Skeletal muscle cell (primary cell): ENCODE measurements around the gene HOXA2.

Source experiments
- DNase-seq: peaks from one replicate; pipeline ENCODE4 v3.0.0-alpha.2; 2010; ENCODE audit warnings: low read depth
- H3K4me3 ChIP-seq: 2 replicates; pipeline ENCODE4 v1.5.1; 2011; ENCODE audit warnings: low read depth, mild to moderate bottlenecking, control low read depth, low read length, moderate library complexity

Gene HOXA2

DNA sequence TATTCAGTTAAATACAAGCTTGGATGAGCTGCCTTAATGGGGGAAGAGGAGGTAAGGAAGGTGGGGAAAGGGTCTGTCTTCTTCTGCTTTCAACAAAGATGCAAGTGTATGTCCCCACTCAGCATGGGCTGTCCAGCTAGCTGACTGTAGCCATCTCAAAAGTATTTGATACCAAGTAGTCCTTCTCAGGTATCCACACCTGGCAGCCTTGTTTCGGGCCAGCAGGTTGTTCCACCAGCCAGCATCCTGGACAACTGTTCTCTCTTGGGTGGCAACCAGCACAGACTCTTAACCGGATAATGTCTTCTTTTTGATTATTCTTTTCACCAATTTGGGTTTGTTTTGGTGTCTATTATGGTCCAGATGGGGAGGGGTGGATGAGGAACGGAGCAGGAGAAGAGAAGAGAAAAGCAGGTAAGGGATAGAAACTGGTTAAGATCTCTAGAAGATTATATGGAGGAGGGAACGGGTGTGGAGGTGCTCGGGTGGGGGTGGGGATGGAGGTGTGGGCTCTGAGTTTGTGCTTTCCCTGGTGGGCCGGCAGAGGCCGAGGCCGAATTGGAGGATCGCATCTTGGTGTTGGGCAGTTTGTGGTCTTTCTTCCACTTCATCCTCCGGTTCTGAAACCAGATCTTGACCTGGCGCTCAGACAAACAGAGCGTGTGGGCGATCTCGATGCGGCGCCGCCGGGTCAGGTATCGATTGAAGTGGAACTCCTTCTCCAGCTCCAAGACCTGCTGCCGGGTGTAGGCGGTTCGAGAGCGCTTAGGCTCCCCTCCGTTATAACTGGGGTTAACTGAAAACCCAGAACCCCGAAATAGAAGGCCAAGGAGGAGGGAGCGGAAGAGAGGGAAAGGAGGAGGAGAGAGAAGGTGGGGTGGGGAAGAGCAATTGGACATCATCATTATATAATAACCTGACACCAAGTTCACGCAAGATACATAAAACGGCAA is 26.6 kb upstream of the HOXA2 start:
- DNase-seq, result no peak
- no peak overlapping the region for H3K4me3 ChIP-seq

- no peak for DNase-seq
- H3K4me3 ChIP-seq, result no peak overlapping the region
Measured at GRCh38 chr7:27128034-27128433, 25.6 kb upstream of the HOXA2 start.

DNA sequence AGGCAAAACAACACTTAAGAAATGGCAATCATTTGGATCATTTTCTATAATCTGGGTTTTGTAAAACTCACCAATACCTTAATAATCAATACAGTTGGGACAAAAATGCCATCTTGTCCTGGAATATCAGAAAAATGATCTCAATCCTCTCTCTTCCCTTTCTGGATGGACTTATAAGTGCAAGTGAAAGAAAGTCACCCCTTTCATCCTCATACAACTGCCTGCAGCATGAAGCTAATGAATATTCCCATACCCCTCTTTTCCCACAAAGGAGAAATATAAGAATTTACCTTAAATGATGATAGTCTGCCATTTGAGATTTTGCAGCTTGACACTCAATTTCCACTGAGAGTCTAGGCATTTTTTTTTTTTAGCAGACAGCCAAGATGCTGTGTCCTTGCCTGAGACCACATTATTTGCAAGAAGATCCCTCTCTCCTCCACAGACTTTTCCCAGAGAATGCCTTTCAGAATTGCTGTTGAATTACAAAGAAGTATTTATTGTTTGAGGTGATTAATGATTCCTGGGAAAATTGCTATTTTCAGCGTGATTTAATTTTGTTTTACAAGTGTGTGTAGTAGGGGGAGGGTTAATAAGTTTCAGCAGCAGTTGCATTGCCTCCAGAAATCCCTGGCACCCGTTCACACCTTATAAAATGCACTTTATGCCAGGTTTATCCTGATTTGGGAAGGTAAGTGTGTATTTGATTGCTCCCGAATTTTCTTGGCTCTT is 24.3 kb upstream of the HOXA2 start:
- DNase-seq, result no peak
- no peak overlapping the region for H3K4me3 ChIP-seq

- no peak for DNase-seq
- no peak overlapping the region for H3K4me3 ChIP-seq
Measured at GRCh38 chr7:27125986-27126394, 23.5 kb upstream of the HOXA2 start.

- no peak for DNase-seq
- no peak overlapping the region for H3K4me3 ChIP-seq
Measured at GRCh38 chr7:27124902-27125689, 22.6 kb upstream of the HOXA2 start.

GRCh38 chr7:27124096-27124901 is 21.8 kb upstream of the HOXA2 start:
- DNase-seq, result no peak
- no peak overlapping the region for H3K4me3 ChIP-seq

GRCh38 chr7:27123477-27124053 is 21.1 kb upstream of the HOXA2 start:
- no peak for DNase-seq
- H3K4me3 ChIP-seq, result no peak overlapping the region

- DNase-seq, result no peak
- no peak overlapping the region for H3K4me3 ChIP-seq
Measured at GRCh38 chr7:27123007-27123476, 20.6 kb upstream of the HOXA2 start.

GRCh38 chr7:27122077-27122910 is 19.8 kb upstream of the HOXA2 start:
- no peak overlapping the region for H3K4me3 ChIP-seq

GRCh38 chr7:27121684-27122076 is 19.2 kb upstream of the HOXA2 start:
- DNase-seq, result no peak
- H3K4me3 ChIP-seq, result no peak overlapping the region

More at GRCh38 chr7:27122077-27122910, 19.8 kb upstream of the HOXA2 start:
- DNase-seq, result no peak

DNA sequence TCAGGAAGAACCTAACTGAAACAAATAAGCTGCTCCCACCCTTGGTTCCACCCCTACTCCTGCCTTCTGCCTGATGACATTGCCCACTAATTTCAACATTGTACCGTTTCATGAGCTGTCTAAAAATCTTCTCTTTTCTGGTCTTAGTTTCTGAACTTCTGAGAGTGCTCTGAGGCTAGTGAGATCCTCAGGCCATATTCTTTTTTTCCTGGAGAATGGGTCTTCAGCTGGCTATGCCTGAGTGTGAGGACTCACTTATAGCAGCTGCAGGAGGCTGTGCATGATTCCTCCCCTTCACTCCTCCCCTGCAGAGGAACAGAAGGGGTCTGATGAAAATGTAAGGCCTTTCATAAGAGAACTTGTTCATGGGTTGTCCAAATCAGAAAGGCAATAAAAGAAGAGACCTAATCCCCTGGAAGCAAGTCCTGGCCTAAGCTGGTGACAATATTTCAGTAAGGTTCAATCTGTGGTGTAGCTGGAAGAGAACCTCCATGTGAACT is 17.0 kb upstream of the HOXA2 start:
- H3K4me3 ChIP-seq, result no peak overlapping the region
- DNase-seq, result no peak

DNA sequence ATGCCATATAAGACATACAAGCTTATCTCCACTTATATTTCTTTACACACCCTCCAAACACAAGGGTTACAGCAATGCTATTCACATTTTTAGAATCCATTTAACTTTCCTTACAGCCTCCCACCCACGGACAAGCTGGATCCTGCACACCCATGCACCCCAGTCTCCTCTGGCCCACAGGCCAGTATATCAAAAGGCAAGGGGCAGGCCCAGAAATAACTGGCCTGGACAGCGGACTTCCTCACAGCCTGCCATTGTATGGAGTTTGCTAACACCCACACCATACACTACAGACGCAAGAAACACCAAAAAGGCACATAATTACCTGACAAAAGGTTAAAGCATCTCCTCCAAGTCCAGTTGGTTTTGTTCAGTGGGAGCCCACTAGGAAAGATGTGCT is 16.1 kb upstream of the HOXA2 start:
- no peak overlapping the region for H3K4me3 ChIP-seq
- DNase-seq, result no peak

DNA sequence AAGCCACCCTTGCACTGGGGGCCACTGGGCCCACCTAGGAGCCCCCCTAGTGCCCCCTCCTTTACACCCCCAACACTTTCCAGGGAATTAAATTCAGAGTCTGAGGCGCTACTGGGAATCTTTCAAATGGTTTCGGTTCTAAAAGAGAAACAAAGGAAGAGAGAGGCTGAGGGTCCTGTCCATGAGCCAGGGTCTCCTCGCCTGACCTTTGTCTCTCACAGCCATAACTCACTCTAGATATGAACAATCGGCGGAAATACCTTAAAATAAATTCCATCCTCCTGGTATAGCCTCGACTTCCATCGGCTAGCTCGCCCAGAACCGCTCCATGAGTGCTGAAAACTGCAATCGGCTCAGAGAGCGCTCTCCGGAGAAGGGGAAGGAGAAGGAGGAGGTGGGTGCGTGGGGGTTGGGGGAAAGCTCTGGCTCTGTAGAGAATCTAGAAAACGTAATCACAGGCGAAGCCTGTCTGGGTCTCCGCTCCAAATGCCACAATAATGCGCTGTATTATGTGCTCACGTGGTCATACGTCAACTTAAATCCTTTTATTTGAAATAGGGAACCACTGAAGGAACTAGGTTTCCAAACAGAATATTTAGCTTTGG is 15.5 kb upstream of the HOXA2 start:
- no peak overlapping the region for H3K4me3 ChIP-seq
- DNase-seq, result no peak

- H3K4me3 ChIP-seq, result no peak overlapping the region
- no peak for DNase-seq
Measured at GRCh38 chr7:27116962-27117886, 14.7 kb upstream of the HOXA2 start.

DNA sequence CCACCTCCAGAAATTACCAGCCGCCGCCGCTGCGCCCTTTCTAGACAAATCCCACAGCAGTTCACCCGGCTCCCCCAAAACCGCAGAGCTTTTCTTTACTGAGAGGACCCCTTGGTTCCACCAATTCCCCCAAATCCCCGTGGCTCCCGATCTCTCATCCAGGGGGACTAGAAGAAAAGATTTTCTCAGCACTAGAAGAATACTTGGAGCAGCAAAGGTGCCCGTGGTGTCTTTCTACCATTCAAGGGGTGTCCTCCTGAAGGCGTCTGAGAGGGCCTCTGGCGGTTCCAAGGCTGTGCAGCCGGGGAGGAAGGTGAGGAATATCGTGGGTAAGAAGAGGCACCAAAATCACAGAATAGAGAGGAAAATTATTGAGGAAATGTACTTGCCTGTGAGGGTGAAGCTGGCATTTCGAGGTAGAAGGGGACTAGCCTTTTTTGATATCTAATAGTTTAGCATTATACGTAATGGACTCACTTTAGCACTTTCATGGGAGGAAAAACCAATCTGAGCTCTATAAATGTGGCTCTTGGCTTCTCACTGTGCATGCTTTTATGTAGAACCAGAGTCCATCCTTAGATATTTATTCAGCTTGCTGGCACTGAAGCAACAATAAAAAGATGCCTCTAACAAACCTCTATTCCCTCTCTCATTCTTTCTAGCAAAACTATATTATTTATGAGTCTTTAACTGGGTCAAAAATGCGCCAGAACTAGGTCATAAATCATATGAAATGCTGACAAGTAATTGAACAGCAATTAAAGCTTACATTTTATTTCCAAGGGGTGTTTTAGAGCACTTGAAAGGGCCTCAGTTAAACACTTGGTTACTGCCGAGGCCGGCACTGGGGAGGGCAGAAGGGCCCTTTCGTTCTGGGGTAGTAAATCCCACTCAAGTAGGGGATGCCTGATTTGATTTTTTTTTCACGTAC is 13.8 kb upstream of the HOXA2 start:
- no peak for DNase-seq
- H3K4me3 ChIP-seq, result no peak overlapping the region
